ENCODE results near the gene ZNF570.

GRCh38 chr19:37466798-37467607, 2.2 kb upstream of the ZNF570 start, which contains the start of gene ZNF569:
- TF ChIP-seq CTCF (IDR thresholded peaks at IDR 0.05; ENCODE audit: poor library complexity) = no peak
- TF ChIP-seq EZH2 (IDR thresholded peaks at IDR 0.05; ENCODE audit: borderline replicate concordance) = no peak
- TF ChIP-seq EZH2phosphoT487 (IDR thresholded peaks at IDR 0.05; ENCODE audit: low read depth, severe bottlenecking, unreplicated experiment) = no peak
